K562 (cell line): ENCODE results near the gene ENG. TPM values are rescaled to one million over a fixed set of nuclear protein-coding genes. Genes with fewer than 3 reads are reported as not detected.

ENCODE experiments used
- AFF4 ChIP-seq: sonication (generic); formaldehyde crosslinking; IDR thresholded peaks from 2 replicates; pipeline ENCODE4 v1.8.0; 2023; ENCODE audit warnings: mild to moderate bottlenecking, missing genetic modification reagents
- ARID2 ChIP-seq: fragments of 450-650 bp; IDR thresholded peaks from 2 replicates; pipeline ENCODE4 v1.6.1; 2017; ENCODE audit warnings: antibody characterized with exemption, mild to moderate bottlenecking
- CREB1 ChIP-seq, 2 experiments: sonication (generic) in 1 of 2; formaldehyde crosslinking in 1 of 2; IDR thresholded peaks; 2 replicates each; pipeline versions ENCODE4 v1.6.1 to v1.8.0; 2012 to 2022; ENCODE audit warnings: inconsistent platforms in 1 of 2, mild to moderate bottlenecking in 1 of 2, missing genetic modification reagents in 1 of 2, moderate library complexity in 1 of 2
- E2F1 ChIP-seq: sonication (generic); formaldehyde crosslinking; IDR thresholded peaks from 2 replicates; pipeline ENCODE4 v1.8.1; 2023; ENCODE audit warnings: mild to moderate bottlenecking, missing genetic modification reagents, moderate library complexity
- ESRRB ChIP-seq: fragments of 250-450 bp; sonication (Bioruptor Pico); IDR thresholded peaks from 2 replicates; pipeline ENCODE4 v1.5.0; 2020; ENCODE audit warnings: mild to moderate bottlenecking, moderate library complexity, borderline replicate concordance
- KLF6 ChIP-seq: fragments of 250-450 bp; sonication (Bioruptor Pico); IDR thresholded peaks from 2 replicates; pipeline ENCODE4 v1.4.0; 2020; ENCODE audit warnings: mild to moderate bottlenecking, moderate library complexity, borderline replicate concordance
- MAFG ChIP-seq: fragments of 450-650 bp; conservative IDR thresholded peaks from 2 replicates; pipeline ENCODE4 v1.6.1; 2016; ENCODE audit warnings: missing genetic modification characterization, missing compliant biosample characterization
- NFYB ChIP-seq: IDR thresholded peaks from 2 replicates; pipeline ENCODE4 v1.6.1; 2011; ENCODE audit warnings: mild to moderate bottlenecking, moderate library complexity; ENCODE audit not compliant: insufficient read length; ENCODE audit errors: extremely low read depth
- NR4A1 ChIP-seq, 2 experiments: fragments of 250-450 bp in 1 of 2; fragments of 450-650 bp in 1 of 2; sonication (Bioruptor Pico) in 1 of 2; IDR thresholded peaks; 2 replicates each; pipeline versions ENCODE4 v1.4.0 to v1.6.1; 2016 to 2020; ENCODE audit warnings: mild to moderate bottlenecking in 2 of 2, missing compliant biosample characterization in 1 of 2, missing genetic modification characterization in 1 of 2, moderate library complexity in 1 of 2
- POLR2AphosphoS5 ChIP-seq: IDR thresholded peaks from 2 replicates; pipeline ENCODE4 v1.6.1; 2011; ENCODE audit warnings: mild to moderate bottlenecking, low read depth, low read length, moderate library complexity; ENCODE audit not compliant: control insufficient read depth, insufficient read depth
- RBM15 ChIP-seq: fragments of 200-400 bp; formaldehyde crosslinking; IDR thresholded peaks from 2 replicates; pipeline ENCODE4 v1.6.1; 2018; ENCODE audit warnings: mild to moderate bottlenecking, low read length, moderate library complexity; ENCODE audit not compliant: insufficient read depth
- TCF15 ChIP-seq: fragments of 250-450 bp; sonication (Bioruptor Pico); IDR thresholded peaks from 2 replicates; pipeline ENCODE4 v1.8.0; 2022; ENCODE audit warnings: moderate library complexity, mild to moderate bottlenecking, inconsistent platforms
- TGIF2 ChIP-seq: sonication (generic); formaldehyde crosslinking; IDR thresholded peaks from 2 replicates; pipeline ENCODE4 v1.8.1; 2022; ENCODE audit warnings: mild to moderate bottlenecking, missing genetic modification reagents, moderate library complexity
- THRB ChIP-seq: fragments of 450-650 bp; formaldehyde crosslinking; conservative IDR thresholded peaks from 2 replicates; pipeline ENCODE4 v1.4.0; 2022; ENCODE audit warnings: mild to moderate bottlenecking, missing genetic modification characterization
- ZBTB49 ChIP-seq: sonication (generic); formaldehyde crosslinking; IDR thresholded peaks from 2 replicates; pipeline ENCODE4 v1.8.0; 2022; ENCODE audit warnings: missing genetic modification reagents, mild to moderate bottlenecking, borderline replicate concordance
- ZNF778 ChIP-seq: fragments of 450-650 bp; formaldehyde crosslinking; IDR thresholded peaks from 2 replicates; pipeline ENCODE4 v1.4.0; 2020; ENCODE audit warnings: mild to moderate bottlenecking, moderate library complexity
- ZSCAN32 ChIP-seq: fragments of 450-650 bp; formaldehyde crosslinking; IDR thresholded peaks from 2 replicates; pipeline ENCODE4 v1.4.0; 2020; ENCODE audit warnings: mild to moderate bottlenecking, moderate library complexity
- polyA plus RNA-seq, 8 experiments: library from polyadenylated mRNA; depleted of rRNA in 4 of 8; stranded (reverse) in 5 of 8; unstranded in 3 of 8; fragments of >200 nt; fragmentation: Nextera tagmentation in 2 of 8; fragmentation: Illumina TruSeq in 1 of 8; extraction: Ambion mirVana in 2 of 8; extraction: Trizol in 1 of 8; gene quantifications; 2 replicates each; pipeline versions ENCODE4 v1.2.1 to v1.2.3, GENCODE V29; 2011 to 2014; ENCODE audit warnings: inconsistent platforms in 1 of 8, missing spikeins in 1 of 8
- total RNA-seq, 7 experiments: library from RNA; depleted of rRNA in 6 of 7; stranded (reverse); fragments of >200 nt in 6 of 7; fragmentation: Illumina TruSeq in 2 of 7; extraction: Trizol in 2 of 7; gene quantifications; 2 replicates each; pipeline versions ENCODE4 v1.2.1 to v1.2.3, GENCODE V29; 2011 to 2021; ENCODE audit warnings: low replicate concordance in 1 of 7

ENG gene
- total and polyA plus RNA-seq, 9 of the 15 experiments (the other 6 are each of a cell fraction or from before 2014, with no cell fraction given): 0.04 to 0.40 (median 0.14) TPM; not detected in 1

GRCh38 chr9:127792417-127793031 is 61.9 kb downstream of the ENG start (continued):
- TF ChIP-seq THRB: 0 out of 2 replicates have a peak, but pooled peaks have one; percentile 38
- TF ChIP-seq ZBTB49: no peak
- no peak for TF ChIP-seq KLF6 (CRISPR knock-in tag)
- TF ChIP-seq MAFG: peak; percentile 52; the same call in 1 of the 2 replicates
- TF ChIP-seq ZNF778 (CRISPR knock-in tag): no peak
- TF ChIP-seq NR4A1 (CRISPR knock-in tag; IDR thresholded peaks at IDR 0.05): no peak
- TF ChIP-seq NR4A1 (tag; IDR thresholded peaks at IDR 0.05): no peak
- no peak for TF ChIP-seq ZSCAN32
- TF ChIP-seq ARID2: no peak
- TF ChIP-seq RBM15: no peak
- no peak for TF ChIP-seq ESRRB
- TF ChIP-seq CREB1 (IDR thresholded peaks at IDR 0.05): no peak
- TF ChIP-seq CREB1 (CRISPR knock-in tag; IDR thresholded peaks at IDR 0.05): no peak
- no peak for TF ChIP-seq TCF15 (CRISPR knock-in tag)
- no peak for TF ChIP-seq NFYB
- TF ChIP-seq E2F1 (CRISPR knock-in tag): no peak
- no peak for TF ChIP-seq TGIF2 (CRISPR knock-in tag)
- no peak for TF ChIP-seq AFF4 (CRISPR knock-in tag)
- no peak for TF ChIP-seq POLR2AphosphoS5
